Keratinocyte (primary cell): ENCODE results near the gene CCDC167. TPM values are rescaled to one million over a fixed set of nuclear protein-coding genes. Genes with fewer than 3 reads are reported as not detected.
A peak's percentile ranks its signal among the peaks of the same experiment; 100 is the strongest.

Source experiments
- DNase-seq: peaks from one replicate; pipeline ENCODE4 v3.0.0-alpha.2; 2011; ENCODE audit warnings: low read depth, missing footprints, low spot score
- FAIRE-seq: peaks from 2 replicates; lab custom pipeline; 2011; peaks lifted over from hg19 to GRCh38; lab: Jason Lieb, UNC
- H2AFZ ChIP-seq: 2 replicates; pipeline ENCODE4 v1.6.0; 2012; ENCODE audit warnings: low read length, control low read depth, inconsistent platforms; ENCODE audit not compliant: control insufficient read depth
- H3K27ac ChIP-seq: 2 replicates; pipeline ENCODE4 v1.5.1; 2011; ENCODE audit warnings: low read length; ENCODE audit not compliant: control insufficient read depth, insufficient read depth
- H3K27me3 ChIP-seq: 3 replicates; pipeline ENCODE4 v1.6.0; 2011; ENCODE audit warnings: low read length; ENCODE audit not compliant: control insufficient read depth, insufficient read depth; ENCODE audit errors: extremely low read depth
- H3K36me3 ChIP-seq, 2 experiments: 2 replicates in 1 of 2; 3 replicates in 1 of 2; pipeline ENCODE4 v1.5.1; 2011; ENCODE audit warnings: low read length in 2 of 2, mild to moderate bottlenecking in 1 of 2; ENCODE audit not compliant: control insufficient read depth in 2 of 2, insufficient read depth in 2 of 2; ENCODE audit errors: extremely low read depth in 1 of 2
- H3K4me1 ChIP-seq: 3 replicates; pipeline ENCODE4 v1.5.1; 2011; ENCODE audit warnings: low read length; ENCODE audit not compliant: control insufficient read depth, insufficient read depth; ENCODE audit errors: extremely low read depth
- H3K4me2 ChIP-seq: 3 replicates; pipeline ENCODE4 v1.6.0; 2011; ENCODE audit warnings: low read depth, low read length; ENCODE audit not compliant: control insufficient read depth, insufficient read depth; ENCODE audit errors: extremely low read depth
- H3K4me3 ChIP-seq, 3 experiments: fragments of 200-600 bp in 1 of 3; sonication (generic) in 1 of 3; 2 replicates in 2 of 3; 3 replicates in 1 of 3; pipeline ENCODE4 v1.5.1; 2011 to 2016; ENCODE audit warnings: low read length in 3 of 3, mild to moderate bottlenecking in 3 of 3, control low read depth in 2 of 3, inconsistent platforms in 1 of 3, low read depth in 1 of 3, mixed read lengths in 1 of 3, mixed run types in 1 of 3, moderate library complexity in 1 of 3; ENCODE audit not compliant: control insufficient read depth in 2 of 3, insufficient read depth in 2 of 3; ENCODE audit errors: extremely low read depth in 1 of 3
- H3K79me2 ChIP-seq: 2 replicates; pipeline ENCODE4 v1.6.0; 2012; ENCODE audit warnings: low read length; ENCODE audit not compliant: control insufficient read depth, insufficient read depth
- H3K9ac ChIP-seq: 3 replicates; pipeline ENCODE4 v1.6.0; 2011; ENCODE audit warnings: low read length; ENCODE audit not compliant: control insufficient read depth, insufficient read depth; ENCODE audit errors: extremely low read depth
- H3K9me1 ChIP-seq: 3 replicates; pipeline ENCODE4 v1.6.0; 2011; ENCODE audit warnings: low read length; ENCODE audit not compliant: control insufficient read depth, insufficient read depth; ENCODE audit errors: extremely low read depth
- H3K9me3 ChIP-seq: 2 replicates; pipeline ENCODE4 v1.5.1; 2012; ENCODE audit warnings: low read depth, low read length; ENCODE audit not compliant: control insufficient read depth
- H4K20me1 ChIP-seq: 3 replicates; pipeline ENCODE4 v1.6.0; 2011; ENCODE audit warnings: low read length; ENCODE audit not compliant: control insufficient read depth, insufficient read depth; ENCODE audit errors: extremely low read depth
- CTCF ChIP-seq, 3 experiments: IDR thresholded peaks in 1 of 3; conservative IDR thresholded peaks in 1 of 3; optimal IDR thresholded peaks in 1 of 3; 2 replicates in 2 of 3; 3 replicates in 1 of 3; pipeline versions ENCODE3 to v1.5.1; 2011; ENCODE audit warnings: low read length in 3 of 3, mild to moderate bottlenecking in 3 of 3, moderate library complexity in 2 of 3, control low read depth in 1 of 3, inconsistent platforms in 1 of 3; ENCODE audit not compliant: insufficient read depth in 2 of 3; ENCODE audit errors: extremely low read depth in 1 of 3
- EZH2 ChIP-seq: IDR thresholded peaks from one replicate; pipeline ENCODE4 v1.6.1; 2012; ENCODE audit warnings: inconsistent platforms, mild to moderate bottlenecking, low read length, moderate library complexity
- dilution Hi-C: fragments of 300-500 bp; cut with MboI; formaldehyde crosslinking; loops from one replicate; pipeline ENCODE4 v1.7.0; 2020; ENCODE audit warnings: low sequenced_read_pairs; ENCODE audit not compliant: extremely low pct_ligation_motif_present
- polyA plus RNA-seq, 5 experiments: library from polyadenylated mRNA; depleted of rRNA in 3 of 5; stranded (reverse) in 3 of 5; stranded (forward) in 1 of 5; unstranded in 1 of 5; fragments of >200 nt; gene quantifications; 1 replicate in 1 of 5; 2 replicates in 3 of 5; 3 replicates in 1 of 5; pipeline versions ENCODE4 v1.2.1 to v1.2.3, GENCODE V29; 2011 to 2012; ENCODE audit warnings: missing spikeins in 2 of 5, low read depth in 1 of 5, low replicate concordance in 1 of 5

Gene CCDC167
- polyA plus RNA-seq, 1 donor (not counting 4 experiments of a cell fraction or from before 2014, with no cell fraction given): 39.8 TPM

GRCh38 chr6:37548067-37548674 lies 48.5 kb upstream of the CCDC167 start:
- dilution Hi-C loops: no loop called here
- no peak for DNase-seq
- H4K20me1 ChIP-seq: no peaks in the 10 kb centered on the region
- peak overlapping the region; percentile 2 for H3K9ac ChIP-seq
- H3K9me3 ChIP-seq: no peaks in the 10 kb centered on the region
- peaks cover 28% of the 10 kb centered on the region for H3K4me1 ChIP-seq
- peak overlapping the region; percentile 50 for H2AFZ ChIP-seq
- no peak for FAIRE-seq
- H3K36me3 ChIP-seq: no peaks in the 10 kb centered on the region
- H3K9me1 ChIP-seq: no peaks in the 10 kb centered on the region
- H3K79me2 ChIP-seq: no peaks in the 10 kb centered on the region
- TF ChIP-seq CTCF (optimal IDR thresholded peaks at IDR 0.05 in 1 of 3, IDR thresholded peaks at IDR 0.05 in 1 of 3, conservative IDR thresholded peaks at IDR 0.05 in 1 of 3; ENCODE audit: extremely low read depth in 1 of 3, insufficient read depth in 2 of 3, low read length in 3 of 3): no peak
- TF ChIP-seq EZH2: no peak
- peak overlapping the region; percentile 72 for H3K4me2 ChIP-seq
- peak overlapping the region; percentile 39 for H3K27ac ChIP-seq
- no peaks in the 10 kb centered on the region for H3K27me3 ChIP-seq
- peak overlapping the region in 1 of 3 experiments; percentile 25 for H3K4me3 ChIP-seq

GRCh38 chr6:37547564-37548061 lies 47.9 kb upstream of the CCDC167 start:
- H3K9me3 ChIP-seq: no peaks in the 10 kb centered on the region
- H3K4me3 ChIP-seq: peak overlapping the region in 1 of 3 experiments; percentile 25
- no peaks in the 10 kb centered on the region for H3K9me1 ChIP-seq
- no peaks in the 10 kb centered on the region for H3K36me3 ChIP-seq
- H3K27ac ChIP-seq: peak overlapping the region; percentile 39
- H3K79me2 ChIP-seq: no peaks in the 10 kb centered on the region
- H3K9ac ChIP-seq: no peak overlapping the region
- TF ChIP-seq CTCF (optimal IDR thresholded peaks at IDR 0.05 in 1 of 3, IDR thresholded peaks at IDR 0.05 in 1 of 3, conservative IDR thresholded peaks at IDR 0.05 in 1 of 3; ENCODE audit: extremely low read depth in 1 of 3, insufficient read depth in 2 of 3, low read length in 3 of 3) (no peak), EZH2 (no peak)
- peak overlapping the region; percentile 72 for H3K4me2 ChIP-seq
- H3K27me3 ChIP-seq: no peaks in the 10 kb centered on the region
- FAIRE-seq: peak; percentile 76
- H2AFZ ChIP-seq: peak overlapping the region; percentile 50
- H3K4me1 ChIP-seq: peaks cover 28% of the 10 kb centered on the region
- no peaks in the 10 kb centered on the region for H4K20me1 ChIP-seq
- dilution Hi-C loops: no loop called here
- DNase-seq: peak; percentile 82
